HUES48 (cell line): ENCODE measurements around the gene RNF17.
"Not testable (repeated sequence)": the region's sequence is repeated elsewhere in the genome, so short reads cannot be mapped to it uniquely, and the experiment has no call there.

Source experiments
- H3K27ac ChIP-seq: one replicate; pipeline ENCODE4 v1.7.0; 2013; ENCODE audit warnings: low read depth, low read length, inconsistent platforms
- H3K27me3 ChIP-seq: 2 replicates; pipeline ENCODE4 v1.6.1; 2013; ENCODE audit warnings: mild to moderate bottlenecking, low read length; ENCODE audit not compliant: control insufficient read depth, insufficient read depth
- H3K36me3 ChIP-seq: 2 replicates; pipeline ENCODE4 v1.6.1; 2013; ENCODE audit warnings: low read length; ENCODE audit not compliant: control insufficient read depth, insufficient read depth
- H3K4me1 ChIP-seq: 2 replicates; pipeline ENCODE4 v1.6.1; 2013; ENCODE audit warnings: mild to moderate bottlenecking, low read length; ENCODE audit not compliant: control insufficient read depth, insufficient read depth
- H3K4me3 ChIP-seq: 2 replicates; pipeline ENCODE4 v1.5.1; 2013; ENCODE audit warnings: mild to moderate bottlenecking, low read depth, low read length
- H3K9ac ChIP-seq: 2 replicates; pipeline ENCODE4 v1.6.1; 2013; ENCODE audit warnings: mild to moderate bottlenecking, low read depth, low read length, moderate library complexity
- H3K9me3 ChIP-seq: 2 replicates; pipeline ENCODE4 v1.6.1; 2013; ENCODE audit warnings: low read length; ENCODE audit not compliant: control insufficient read depth, insufficient read depth

The RNF17 gene

DNA sequence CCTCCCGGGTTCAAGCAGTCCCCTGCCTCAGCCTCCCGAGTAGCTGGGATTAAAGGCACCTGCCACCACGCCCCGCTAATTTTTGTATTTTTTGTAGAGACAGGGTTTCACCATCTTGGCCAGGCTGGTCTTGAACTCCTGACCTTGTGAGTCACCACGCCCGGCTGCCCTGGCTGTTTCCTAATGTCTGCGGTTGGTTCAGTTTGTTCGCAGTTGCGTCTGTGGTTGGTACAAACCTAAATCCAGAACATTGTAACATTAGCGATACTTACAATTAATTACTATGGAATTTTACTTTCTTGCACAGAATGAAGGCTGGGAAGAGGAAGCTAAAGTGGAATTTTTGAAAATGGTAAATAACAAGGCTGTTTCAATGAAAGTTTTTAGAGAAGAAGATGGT is 38.1 kb downstream of the RNF17 start:
- Histone ChIP-seq H3K4me1 (no peaks in the 10 kb centered on the region), H3K9me3 (no peaks in the 10 kb centered on the region), H3K27ac (no peak overlapping the region), H3K4me3 (no peak overlapping the region), H3K36me3 (no peaks in the 10 kb centered on the region), H3K9ac (no peak overlapping the region), H3K27me3 (no peaks in the 10 kb centered on the region)

- H3K4me3 ChIP-seq, result no peak overlapping the region
- H3K9me3 ChIP-seq, result no peaks in the 10 kb centered on the region
- no peaks in the 10 kb centered on the region for H3K27me3 ChIP-seq
- H3K36me3 ChIP-seq, result no peaks in the 10 kb centered on the region
- H3K27ac ChIP-seq, result no peak overlapping the region
- no peak overlapping the region for H3K9ac ChIP-seq
- H3K4me1 ChIP-seq, result no peaks in the 10 kb centered on the region
Observed at GRCh38 chr13:24821207-24821606, 57.2 kb downstream of the RNF17 start.

GRCh38 chr13:24822640-24823039 is 58.7 kb downstream of the RNF17 start:
- Histone ChIP-seq H3K36me3 (no peaks in the 10 kb centered on the region), H3K27me3 (no peaks in the 10 kb centered on the region), H3K4me1 (no peaks in the 10 kb centered on the region), H3K4me3 (no peak overlapping the region), H3K9me3 (no peaks in the 10 kb centered on the region), H3K9ac (no peak overlapping the region), H3K27ac (no peak overlapping the region)

DNA sequence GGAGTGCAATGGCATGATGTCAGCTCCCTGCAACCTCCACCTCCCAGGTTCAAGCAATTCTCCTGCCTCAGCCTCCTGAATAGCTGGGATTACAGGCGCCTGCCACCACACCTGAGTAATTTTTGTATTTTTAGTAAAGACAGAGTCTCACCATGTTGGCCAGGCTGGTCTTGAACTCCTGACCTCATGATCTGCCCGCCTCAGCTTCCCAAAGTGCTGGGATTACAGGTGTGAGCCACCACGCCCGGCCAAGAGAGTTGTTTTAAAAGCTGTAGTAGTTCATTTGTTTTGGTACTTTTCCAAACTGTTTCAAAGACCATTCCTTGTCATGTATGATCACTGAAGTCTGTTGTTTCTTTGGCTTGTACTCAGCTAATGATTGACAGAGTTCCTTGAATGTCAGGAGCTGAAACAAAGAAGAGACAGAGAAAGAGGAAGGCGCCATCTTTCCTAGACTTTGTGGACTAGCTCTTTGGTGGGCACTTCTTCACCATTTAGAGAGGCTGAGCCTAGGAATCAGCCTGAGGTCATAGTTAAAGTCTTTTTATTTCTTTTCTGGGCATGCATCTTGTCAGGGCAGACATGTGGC is 59.2 kb downstream of the RNF17 start:
- not testable (repeated sequence) for H3K9ac ChIP-seq, H3K4me1 ChIP-seq, H3K27me3 ChIP-seq, H3K36me3 ChIP-seq, H3K27ac ChIP-seq, H3K9me3 ChIP-seq, H3K4me3 ChIP-seq

DNA sequence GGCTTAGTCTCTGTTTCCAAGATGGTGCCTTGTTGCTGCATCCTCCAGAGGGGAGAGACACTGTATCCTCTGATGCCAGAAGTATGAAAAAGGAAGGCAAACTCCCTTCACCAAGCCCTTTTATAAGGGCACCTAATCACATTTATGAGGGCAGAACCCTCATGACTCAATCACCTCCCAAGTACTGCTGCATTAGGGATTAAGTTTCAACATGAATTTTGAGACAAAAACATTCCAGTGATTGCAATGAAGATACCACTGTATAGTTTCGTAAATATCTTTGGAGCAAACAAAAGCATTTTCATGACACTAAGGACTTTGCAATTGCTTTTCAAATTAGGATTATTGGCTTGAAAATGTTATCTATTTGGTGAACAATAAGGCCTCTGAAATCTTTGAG is 63.8 kb downstream of the RNF17 start:
- no peaks in the 10 kb centered on the region; the same call in 1 of the 2 replicates for H3K4me1 ChIP-seq
- no peaks in the 10 kb centered on the region for H3K36me3 ChIP-seq
- H3K27me3 ChIP-seq, result no peaks in the 10 kb centered on the region

GRCh38 chr13:24834902-24835510 is 71.0 kb downstream of the RNF17 start:
- H3K4me1 ChIP-seq, result no peaks in the 10 kb centered on the region
- H3K9me3 ChIP-seq, result no peaks in the 10 kb centered on the region
- no peak overlapping the region for H3K9ac ChIP-seq
- no peak overlapping the region for H3K4me3 ChIP-seq
- H3K36me3 ChIP-seq, result no peaks in the 10 kb centered on the region
- H3K27me3 ChIP-seq, result no peaks in the 10 kb centered on the region
- no peak overlapping the region for H3K27ac ChIP-seq

More for the DNA sequence above, 63.8 kb downstream of the RNF17 start:
- Histone ChIP-seq H3K9me3 (no peaks in the 10 kb centered on the region), H3K27ac (no peak overlapping the region), H3K9ac (no peak overlapping the region), H3K4me3 (no peak overlapping the region)

- H3K9ac ChIP-seq, H3K36me3 ChIP-seq, H3K4me1 ChIP-seq, H3K9me3 ChIP-seq, H3K27me3 ChIP-seq, H3K27ac ChIP-seq, H3K4me3 ChIP-seq: not testable (repeated sequence)
Observed at GRCh38 chr13:24837528-24837927, 73.6 kb downstream of the RNF17 start.

- Histone ChIP-seq H3K9ac (no peak overlapping the region), H3K4me1 (no peaks in the 10 kb centered on the region), H3K36me3 (no peaks in the 10 kb centered on the region), H3K27ac (no peak overlapping the region), H3K4me3 (no peak overlapping the region), H3K9me3 (no peaks in the 10 kb centered on the region), H3K27me3 (no peaks in the 10 kb centered on the region)
Observed at GRCh38 chr13:24842549-24843274, 78.7 kb downstream of the RNF17 start.

DNA sequence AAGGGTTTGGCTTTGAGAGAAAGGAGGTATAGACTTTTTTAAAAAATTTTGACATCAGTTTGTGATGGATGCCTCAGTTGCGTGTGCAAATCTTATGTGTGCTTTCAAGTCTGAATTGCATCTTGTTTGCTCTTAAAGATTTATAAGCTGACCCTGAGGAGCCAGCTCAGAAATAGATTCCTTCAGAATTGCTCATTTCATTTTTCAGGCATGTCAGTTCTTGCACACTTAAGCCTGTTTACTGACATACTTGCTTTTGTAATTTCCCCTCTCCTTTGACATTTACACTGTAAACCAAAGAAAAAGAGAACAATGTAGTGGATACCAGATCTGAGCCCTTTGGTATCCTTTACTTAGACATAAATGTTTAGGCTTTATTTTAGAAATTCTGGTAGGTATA is 87.6 kb downstream of the RNF17 start:
- Histone ChIP-seq H3K27ac (no peak overlapping the region), H3K9ac (no peak overlapping the region), H3K4me1 (no peaks in the 10 kb centered on the region), H3K9me3 (no peaks in the 10 kb centered on the region), H3K27me3 (no peaks in the 10 kb centered on the region), H3K4me3 (no peak overlapping the region), H3K36me3 (no peaks in the 10 kb centered on the region)

GRCh38 chr13:24854311-24854710 is 90.3 kb downstream of the RNF17 start:
- H3K9me3 ChIP-seq, result no peaks in the 10 kb centered on the region
- H3K27me3 ChIP-seq, result no peaks in the 10 kb centered on the region
- H3K9ac ChIP-seq, result no peak overlapping the region
- H3K4me3 ChIP-seq, result no peak overlapping the region
- H3K27ac ChIP-seq, result no peak overlapping the region
- H3K36me3 ChIP-seq, result no peaks in the 10 kb centered on the region
- H3K4me1 ChIP-seq, result no peaks in the 10 kb centered on the region

- no peak overlapping the region for H3K9ac ChIP-seq
- H3K27me3 ChIP-seq, result no peaks in the 10 kb centered on the region
- H3K27ac ChIP-seq, result no peak overlapping the region
- H3K4me1 ChIP-seq, result no peaks in the 10 kb centered on the region
- no peaks in the 10 kb centered on the region for H3K9me3 ChIP-seq
- H3K36me3 ChIP-seq, result no peaks in the 10 kb centered on the region
- no peak overlapping the region for H3K4me3 ChIP-seq
Observed at GRCh38 chr13:24858953-24859352, 95.0 kb downstream of the RNF17 start.
